SK-N-DZ (cell line): ENCODE data around the gene IL34.

Experiments
- DNase-seq: peaks from one replicate; pipeline ENCODE4 v3.0.0-alpha.2; 2015; ENCODE audit warnings: low spot score

The IL34 gene

DNA sequence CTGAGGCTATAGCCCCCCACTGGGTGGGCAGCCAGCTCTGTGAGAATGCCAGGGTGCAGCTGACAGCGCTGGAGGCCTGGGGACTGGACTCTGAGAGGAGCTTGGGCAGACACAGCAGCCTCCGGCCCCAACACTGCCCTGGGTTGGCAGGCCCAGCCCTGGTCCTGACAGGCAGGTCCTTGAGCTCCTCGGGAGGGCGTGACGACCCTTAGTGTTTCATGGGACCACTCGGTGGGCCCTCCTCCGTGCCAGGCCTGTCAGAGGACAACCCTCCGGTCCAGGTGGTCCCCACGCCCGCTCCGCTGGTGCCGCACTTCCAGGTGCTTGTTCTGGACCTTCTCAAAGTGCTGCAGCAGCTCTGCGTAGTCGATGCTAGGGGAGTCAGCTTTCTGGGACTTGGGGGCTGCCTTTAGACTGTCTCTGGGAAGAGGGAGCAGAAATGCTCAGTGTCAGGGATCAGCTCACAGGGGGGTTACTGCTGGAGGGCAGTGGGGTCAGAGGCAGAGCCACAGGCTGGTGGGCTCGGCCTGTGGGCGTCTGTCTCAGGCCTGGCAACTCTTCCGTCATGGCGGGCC is 41.4 kb downstream of the IL34 start:
- DNase-seq, result no peak

DNA sequence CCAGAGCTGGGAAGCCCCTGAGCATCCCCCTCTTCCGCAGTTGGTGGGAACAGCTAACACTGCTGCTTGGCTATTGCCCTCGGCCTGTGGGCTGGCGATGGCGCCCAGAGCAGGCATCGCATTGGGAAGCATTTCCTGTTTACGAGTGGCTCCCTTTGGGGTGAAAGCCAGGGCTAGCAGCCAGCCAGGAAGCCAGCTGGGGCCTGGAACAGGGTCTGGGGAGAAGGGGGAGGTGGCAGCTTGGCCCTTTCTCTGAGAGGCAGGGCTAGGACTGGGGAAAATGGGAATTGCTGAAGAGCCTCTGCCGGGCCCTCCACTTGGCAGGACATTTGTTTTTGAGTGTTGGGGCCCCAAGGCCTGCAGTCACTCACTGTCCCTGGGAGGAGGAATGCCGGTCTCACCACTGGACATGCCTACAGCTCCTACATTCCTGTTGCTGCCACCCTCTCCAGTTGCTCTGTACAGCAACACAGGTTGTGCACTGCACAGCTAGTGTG is 41.9 kb downstream of the IL34 start:
- DNase-seq, result no peak

DNA sequence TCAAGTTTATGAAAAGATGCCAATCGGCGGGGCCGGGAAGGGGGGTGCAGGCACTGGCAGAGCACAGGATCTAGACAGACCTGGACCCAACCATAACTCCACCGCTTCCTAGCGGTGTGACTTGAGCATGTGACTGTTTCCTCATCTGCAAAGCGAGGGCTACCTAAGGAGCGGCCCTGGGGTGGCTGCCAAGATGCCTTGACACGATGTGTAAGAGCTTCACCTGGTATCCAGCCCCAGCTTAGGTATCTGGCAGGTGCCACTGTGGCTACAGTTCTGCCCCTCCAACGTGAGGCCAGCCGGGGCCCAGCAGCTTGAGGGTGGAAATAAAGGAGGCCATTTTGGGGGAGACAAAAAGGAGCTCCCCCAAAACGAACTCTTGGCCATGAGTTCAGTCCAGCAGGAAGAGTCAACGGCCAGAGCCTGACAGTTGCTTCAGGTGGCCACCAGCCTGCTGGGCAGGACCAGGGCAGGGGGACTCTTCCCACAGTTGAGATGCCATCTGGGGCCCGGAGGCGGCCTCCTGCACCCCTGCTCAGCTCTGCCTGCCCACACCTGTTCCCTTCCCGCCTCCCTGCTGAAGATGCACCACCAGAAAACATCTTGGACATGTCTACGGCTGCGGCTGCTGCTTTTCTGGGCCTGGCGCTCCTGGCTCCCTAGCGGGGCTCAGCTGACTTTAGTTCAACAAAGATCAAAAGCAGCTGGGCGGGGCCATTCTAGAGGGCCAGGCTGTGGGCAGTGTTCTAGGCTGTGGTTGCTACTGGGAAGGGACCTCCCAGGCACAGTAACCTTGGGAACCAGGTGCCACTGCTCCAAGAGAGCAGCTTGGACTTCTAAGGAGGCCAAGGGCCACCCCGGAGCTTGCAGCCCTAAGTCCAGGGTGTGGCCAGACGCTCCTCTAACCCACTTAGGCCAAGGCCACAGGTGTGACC is 42.9 kb downstream of the IL34 start:
- DNase-seq, result no peak

- DNase-seq, result no peak
Observed at GRCh38 chr16:70689970-70690891, 43.9 kb downstream of the IL34 start.

GRCh38 chr16:70691223-70692129 is 45.1 kb downstream of the IL34 start:
- peak; percentile 55 for DNase-seq

GRCh38 chr16:70692130-70692872 is 45.9 kb downstream of the IL34 start:
- no peak for DNase-seq

GRCh38 chr16:70692873-70693671 is 46.7 kb downstream of the IL34 start:
- DNase-seq, result no peak

DNA sequence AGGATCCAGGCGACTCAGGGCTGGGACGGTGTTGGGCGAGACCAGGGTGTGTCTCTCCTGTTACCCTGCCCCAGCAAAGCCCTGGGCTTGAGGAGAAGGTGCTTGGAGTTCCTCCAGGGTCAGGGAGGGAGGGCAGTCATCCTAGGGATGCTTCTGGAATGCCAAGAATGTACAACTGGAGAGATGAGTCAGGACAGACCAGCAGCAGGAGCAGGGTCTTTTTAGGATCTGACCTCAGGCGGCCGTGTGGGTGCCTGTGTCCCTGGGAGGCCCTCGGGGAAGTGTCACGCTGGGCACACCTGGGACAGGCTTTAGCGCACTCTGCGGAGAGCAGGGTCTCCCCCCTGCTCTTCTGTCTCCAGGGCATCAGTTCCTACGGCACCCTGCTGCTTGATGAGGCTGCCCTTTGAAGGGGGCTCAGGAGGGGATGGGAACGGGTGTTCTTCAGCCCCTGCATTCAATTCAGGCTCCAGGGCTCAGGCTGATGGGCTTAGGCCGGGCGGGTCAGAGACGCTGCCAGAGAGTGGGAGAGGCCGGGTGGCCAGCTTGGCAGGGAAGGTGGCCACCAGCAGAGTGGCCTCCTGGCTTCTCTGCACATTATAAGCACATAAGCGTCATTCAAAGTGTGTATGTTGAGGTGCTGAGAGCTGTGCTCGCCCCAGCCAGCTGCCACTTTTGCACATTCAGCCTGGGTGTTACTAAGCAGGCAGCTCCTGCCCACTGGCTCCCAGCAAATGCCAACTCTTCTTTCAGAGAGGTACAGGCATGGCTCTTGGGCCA is 47.9 kb downstream of the IL34 start:
- no peak for DNase-seq

- DNase-seq, result no peak
Observed at GRCh38 chr16:70694868-70695218, 48.5 kb downstream of the IL34 start.

GRCh38 chr16:70695331-70696070 is 49.1 kb downstream of the IL34 start:
- DNase-seq, result no peak

- DNase-seq, result no peak
Observed at GRCh38 chr16:70696355-70696754, 50.0 kb downstream of the IL34 start.

DNA sequence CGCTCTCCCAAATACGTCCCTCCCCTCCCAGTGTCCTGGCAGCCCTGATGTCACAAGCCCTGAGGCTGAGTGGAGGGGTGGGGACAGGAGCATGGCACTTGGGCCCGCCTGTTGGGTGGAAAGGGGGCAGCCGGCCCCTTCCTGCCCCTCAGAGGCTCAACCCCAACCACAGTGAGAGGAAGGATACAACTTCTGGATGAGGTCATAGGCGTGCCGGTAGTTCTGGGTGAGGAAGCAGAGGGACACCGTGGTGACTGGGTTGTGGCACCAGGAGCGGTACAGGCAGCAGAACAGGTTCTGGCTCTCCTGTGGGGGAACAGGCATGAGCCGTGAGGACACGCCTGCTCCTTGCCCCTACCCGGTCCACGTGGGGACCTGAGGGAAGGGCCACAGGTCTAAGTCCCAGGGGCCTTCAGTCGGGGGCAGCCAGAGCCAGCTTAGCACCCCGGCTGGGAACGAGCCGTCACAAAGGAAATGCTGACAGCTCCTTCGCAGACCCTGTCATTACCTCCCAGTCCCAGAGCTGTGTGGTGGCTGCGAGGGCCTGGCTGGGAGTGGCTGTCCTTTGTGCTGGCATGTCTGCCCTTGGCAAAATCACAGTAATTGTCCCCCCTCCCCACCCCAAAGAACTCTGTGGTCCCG is 50.7 kb downstream of the IL34 start:
- DNase-seq, result no peak

DNA sequence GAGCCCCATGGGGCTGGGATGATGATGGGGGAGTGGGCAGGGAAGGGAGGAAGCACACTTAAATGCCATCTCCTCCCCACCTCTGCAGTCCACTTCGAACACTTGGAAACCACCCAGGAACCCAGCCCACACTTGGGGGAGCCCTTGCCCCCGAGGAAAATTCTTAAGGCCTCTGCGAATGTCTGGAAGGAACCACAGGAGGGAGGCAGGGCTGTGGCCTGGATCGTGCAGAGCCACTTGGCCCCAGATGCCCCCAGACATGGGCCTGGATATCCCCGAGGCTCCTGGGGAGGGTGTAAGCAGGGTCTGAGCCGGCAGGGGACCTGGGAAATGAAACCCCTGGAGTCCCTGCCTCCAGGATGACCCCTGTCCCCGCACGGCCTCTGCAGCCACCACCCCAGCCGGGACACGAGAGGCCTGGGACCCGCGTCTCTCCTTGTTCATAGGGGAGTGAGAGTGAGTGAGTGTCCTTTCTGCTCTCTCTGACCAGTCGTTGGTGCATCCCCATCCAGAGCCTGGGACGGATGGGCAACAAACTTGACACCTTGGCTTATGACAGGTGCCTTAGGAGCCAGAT is 51.3 kb downstream of the IL34 start:
- DNase-seq, result no peak

DNA sequence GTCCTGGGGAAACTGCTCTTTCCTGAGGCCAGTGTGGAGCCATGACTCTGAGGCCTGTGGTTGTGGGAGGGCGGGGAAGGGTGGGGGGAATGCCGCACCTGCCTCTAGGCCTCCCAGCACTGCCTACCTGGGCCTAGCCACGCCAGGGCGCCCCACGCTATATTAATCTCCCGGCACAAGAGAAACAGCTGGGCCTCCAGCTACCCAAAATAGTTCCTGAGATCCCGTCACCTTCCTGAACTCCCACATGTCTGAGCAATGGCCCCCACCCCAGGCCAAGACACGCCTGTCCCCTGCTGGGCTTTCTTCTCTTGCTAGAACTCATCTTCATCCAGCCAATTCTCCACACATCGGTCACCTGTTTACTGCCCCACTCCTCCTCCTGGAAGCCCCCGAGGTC is 52.5 kb downstream of the IL34 start:
- DNase-seq, result no peak

DNA sequence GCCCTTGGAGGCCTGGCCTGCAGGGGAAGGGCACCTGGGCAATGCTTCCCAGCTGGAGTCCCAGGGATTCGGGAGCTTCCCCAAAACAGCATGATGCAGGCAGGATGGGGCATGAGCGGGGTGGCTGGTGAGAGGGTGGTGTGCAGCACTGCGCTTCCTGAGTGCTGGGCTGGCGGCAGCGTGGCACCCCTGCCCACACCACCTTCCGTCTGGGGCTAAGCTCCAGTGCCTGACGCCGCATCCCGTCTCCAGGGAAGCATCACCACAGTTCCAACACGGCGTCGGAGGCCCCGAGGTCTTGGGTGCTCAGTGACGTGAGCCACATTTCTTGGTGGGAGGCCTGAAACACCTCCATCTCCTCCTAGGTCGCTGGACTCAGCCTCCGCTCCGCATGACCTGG is 53.3 kb downstream of the IL34 start:
- no peak for DNase-seq

GRCh38 chr16:70700101-70701020 is 54.0 kb downstream of the IL34 start:
- DNase-seq, result no peak
